Kidney (tissue), 14 donors: ENCODE results near the gene AHSP. TPM values are rescaled to one million over a fixed set of nuclear protein-coding genes. Genes with fewer than 3 reads are reported as not detected.

Source experiments
- DNase-seq, 5 donors: peaks; one replicate each; pipeline ENCODE4 v3.0.0-alpha.2; 2013 to 2020
- FAIRE-seq: peaks from 2 replicates; lab custom pipeline; 2012; peaks lifted over from hg19 to GRCh38; lab: Jason Lieb, UNC
- H3K27ac ChIP-seq, 2 donors: one replicate each; pipeline ENCODE4 v1.7.0; 2013; ENCODE audit warnings: low read depth in 2 of 2, low read length in 2 of 2, inconsistent platforms in 1 of 2
- H3K27me3 ChIP-seq: one replicate; pipeline ENCODE4 v1.7.1; 2013; ENCODE audit warnings: low read length, inconsistent platforms; ENCODE audit not compliant: control insufficient read depth, insufficient read depth
- H3K36me3 ChIP-seq, 3 donors: one replicate each; pipeline versions ENCODE4 v1.7.0 to v1.7.1; 2013; ENCODE audit warnings: low read length in 3 of 3, control low read depth in 1 of 3, inconsistent platforms in 1 of 3; ENCODE audit not compliant: insufficient read depth in 3 of 3, control insufficient read depth in 2 of 3
- H3K4me1 ChIP-seq, 3 donors: one replicate each; pipeline versions ENCODE4 v1.7.0 to v1.7.1; 2013; ENCODE audit warnings: low read length in 3 of 3, inconsistent platforms in 1 of 3, low read depth in 1 of 3; ENCODE audit not compliant: control insufficient read depth in 2 of 3, insufficient read depth in 2 of 3
- H3K4me3 ChIP-seq, 3 donors: one replicate each; pipeline versions ENCODE4 v1.7.0 to v1.8.1; 2013; ENCODE audit warnings: low read length in 3 of 3, control low read depth in 1 of 3, inconsistent platforms in 1 of 3
- H3K9ac ChIP-seq, 3 donors: one replicate each; pipeline versions ENCODE4 v1.7.0 to v1.7.1; 2013; ENCODE audit warnings: low read length in 3 of 3, control low read depth in 1 of 3, inconsistent platforms in 1 of 3
- H3K9me3 ChIP-seq, 3 donors: one replicate each; pipeline versions ENCODE4 v1.7.0 to v1.7.1; 2013; ENCODE audit warnings: low read length in 3 of 3, control low read depth in 1 of 3, inconsistent platforms in 1 of 3; ENCODE audit not compliant: control insufficient read depth in 2 of 3, insufficient read depth in 1 of 3
- intact Hi-C: fragments of 100-400 bp; cut with DNase I; formaldehyde crosslinking; loops from one replicate; pipeline ENCODE4 v1.11.1; 2022
- polyA plus RNA-seq: library from polyadenylated mRNA; stranded (reverse); fragments of 350-450 nt; fragmentation: Illumina TruSeq; extraction: RNeasy Lipid Tissue Mini Kit (QIAGEN cat#74804); gene quantifications from one replicate; pipeline ENCODE4 v1.2.3, GENCODE V29; 2014; ENCODE audit warnings: low read depth, low replicate concordance; ENCODE audit not compliant: insufficient read depth
- total RNA-seq: library from RNA; stranded (reverse); fragmentation: NEBNext Ultra II Directional; extraction: Animal tissue kit (Norgen Biotek cat#: 25700); gene quantifications from one replicate; pipeline ENCODE4 v1.2.1, GENCODE V29; 2021
- TF ChIP-seq, protein P1 (sequence below): IDR thresholded peaks from 3 replicates; pipeline ENCODE4 v1.5.1; 2012; ENCODE audit warnings: mild to moderate bottlenecking, moderate library complexity, borderline replicate concordance; ENCODE audit not compliant: insufficient read depth; ENCODE audit errors: extremely low read depth
- donor health status: control.
- donor health status: control.
- donor health status: control.
- donor health status: control.
- donor health status: control.
- donor health status: DM: yes; HTN: yes; CAD: no.
- donor health status: Normal renal cell carcinoma (clear cell type).

Gene AHSP
- total and polyA plus RNA-seq, 2 donors from 2014 or later: not detected

DNA sequence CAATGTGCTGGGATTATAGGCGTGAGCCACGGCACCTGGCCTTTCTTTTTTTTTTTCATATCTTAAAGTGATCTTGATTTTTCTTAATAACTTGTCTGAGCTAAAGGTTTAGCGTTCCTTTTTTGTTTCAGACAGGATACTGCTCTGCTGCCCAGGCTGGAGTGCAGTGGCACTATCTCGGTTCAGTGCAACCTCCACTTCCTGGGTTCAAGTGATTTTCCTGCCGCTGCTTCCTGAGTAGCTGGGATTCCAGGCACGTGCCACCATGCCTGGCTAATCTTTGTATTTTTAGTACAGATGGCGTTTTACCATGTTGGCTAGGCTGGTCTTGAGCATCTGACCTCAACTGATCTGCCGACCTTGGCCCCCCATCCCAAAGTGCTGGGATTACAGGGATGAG is 23.5 kb upstream of the AHSP start:
- DNase-seq (peak in 1 of 5 donors; percentile 26), FAIRE-seq (no peak)
- intact Hi-C loops: no loop called here
- peaks cover 0 to 13% (median 9%) of the 10 kb centered on the region in 3 donors for H3K36me3 ChIP-seq
- no peaks in the 10 kb centered on the region for H3K27me3 ChIP-seq
- H3K9me3 ChIP-seq: no peaks in the 10 kb centered on the region
- no peak overlapping the region for H3K9ac ChIP-seq
- peaks cover 0 to 13% (median 6%) of the 10 kb centered on the region in 3 donors for H3K4me1 ChIP-seq
- TF ChIP-seq, protein P1, sequence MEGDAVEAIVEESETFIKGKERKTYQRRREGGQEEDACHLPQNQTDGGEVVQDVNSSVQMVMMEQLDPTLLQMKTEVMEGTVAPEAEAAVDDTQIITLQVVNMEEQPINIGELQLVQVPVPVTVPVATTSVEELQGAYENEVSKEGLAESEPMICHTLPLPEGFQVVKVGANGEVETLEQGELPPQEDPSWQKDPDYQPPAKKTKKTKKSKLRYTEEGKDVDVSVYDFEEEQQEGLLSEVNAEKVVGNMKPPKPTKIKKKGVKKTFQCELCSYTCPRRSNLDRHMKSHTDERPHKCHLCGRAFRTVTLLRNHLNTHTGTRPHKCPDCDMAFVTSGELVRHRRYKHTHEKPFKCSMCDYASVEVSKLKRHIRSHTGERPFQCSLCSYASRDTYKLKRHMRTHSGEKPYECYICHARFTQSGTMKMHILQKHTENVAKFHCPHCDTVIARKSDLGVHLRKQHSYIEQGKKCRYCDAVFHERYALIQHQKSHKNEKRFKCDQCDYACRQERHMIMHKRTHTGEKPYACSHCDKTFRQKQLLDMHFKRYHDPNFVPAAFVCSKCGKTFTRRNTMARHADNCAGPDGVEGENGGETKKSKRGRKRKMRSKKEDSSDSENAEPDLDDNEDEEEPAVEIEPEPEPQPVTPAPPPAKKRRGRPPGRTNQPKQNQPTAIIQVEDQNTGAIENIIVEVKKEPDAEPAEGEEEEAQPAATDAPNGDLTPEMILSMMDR: no peak
- no peak overlapping the region for H3K4me3 ChIP-seq
- H3K27ac ChIP-seq: no peak overlapping the region

DNA sequence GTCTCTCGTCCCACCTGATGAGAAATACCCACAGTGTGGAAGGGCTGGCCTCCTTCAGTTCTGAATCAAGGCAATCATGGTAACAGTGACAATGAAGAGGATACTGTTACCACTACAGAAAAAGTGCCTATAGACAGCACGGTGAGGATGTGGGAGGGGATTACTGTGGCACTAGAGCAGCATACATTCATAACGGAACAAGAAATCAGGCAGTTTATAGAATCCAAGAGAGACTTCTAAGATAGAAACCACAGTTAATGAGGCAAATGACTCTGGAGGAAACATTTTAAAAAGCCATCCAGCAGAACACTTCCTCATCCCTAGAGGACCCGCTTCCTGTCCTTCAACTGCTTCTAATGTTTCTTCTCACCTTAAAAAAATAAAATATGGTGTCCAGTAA is 22.2 kb upstream of the AHSP start:
- no peak overlapping the region for H3K27ac ChIP-seq
- no peaks in the 10 kb centered on the region for H3K9me3 ChIP-seq
- intact Hi-C loops: no loop called here
- peaks cover 0 to 13% (median 6%) of the 10 kb centered on the region in 3 donors for H3K4me1 ChIP-seq
- H3K4me3 ChIP-seq: no peak overlapping the region
- DNase-seq: no peak
- H3K27me3 ChIP-seq: no peaks in the 10 kb centered on the region
- FAIRE-seq: no peak
- TF ChIP-seq, protein P1: no peak
- H3K9ac ChIP-seq: no peak overlapping the region
- peaks cover 0 to 7% (median 3%) of the 10 kb centered on the region in 3 donors for H3K36me3 ChIP-seq

DNA sequence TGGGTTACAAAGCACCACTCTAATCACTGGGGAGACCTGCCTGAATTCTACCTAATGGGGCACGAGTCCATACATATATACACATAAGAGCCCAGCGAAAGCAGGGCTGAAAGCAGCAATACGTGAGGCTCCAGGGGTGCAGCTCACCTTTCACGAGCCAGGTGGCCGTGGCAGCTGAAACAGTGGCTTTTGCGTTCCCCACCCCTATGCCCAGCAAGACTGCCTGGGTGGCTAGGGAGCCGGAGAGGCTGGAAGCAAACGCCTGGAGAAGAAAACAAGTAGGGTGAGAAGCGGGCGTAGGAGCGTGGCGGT is 20.1 kb upstream of the AHSP start:
- DNase-seq (no peak), FAIRE-seq (no peak)
- H3K9me3 ChIP-seq: no peaks in the 10 kb centered on the region
- H3K36me3 ChIP-seq: peaks cover 0 to 4% (median 3%) of the 10 kb centered on the region in 3 donors
- intact Hi-C loops: no loop called here
- H3K27me3 ChIP-seq: no peaks in the 10 kb centered on the region
- peak overlapping the region; percentile 89 to 98 (median 93) for H3K4me3 ChIP-seq
- peaks cover 0 to 13% (median 6%) of the 10 kb centered on the region in 3 donors for H3K4me1 ChIP-seq
- peak overlapping the region; percentile 84 to 95 (median 86) for H3K9ac ChIP-seq
- peak overlapping the region in 1 of 2 donors; percentile 92 for H3K27ac ChIP-seq
- TF ChIP-seq, protein P1: no peak
